ENCODE measurements around the gene PPP1CA.

Gene PPP1CA

GRCh38 chr11:67412495-67413179 lies 11.0 kb upstream of the PPP1CA start:
- Histone ChIP-seq H3K9me3 (ENCODE audit: insufficient read depth, low read length, severe bottlenecking) (no peaks in the 10 kb centered on the region), H3K9ac (ENCODE audit: low read depth, low read length) (peak overlapping the region; percentile 20; the same call in 1 of the 2 replicates), H3K79me2 (ENCODE audit: insufficient read depth, low read length) (peaks cover 17% of the 10 kb centered on the region), H3K4me1 (ENCODE audit: insufficient read depth, low read length) (peaks cover 77% of the 10 kb centered on the region), H4K20me1 (ENCODE audit: insufficient read depth, low read length) (no peaks in the 10 kb centered on the region), H3K27me3 (ENCODE audit: insufficient read depth, low read length, poor library complexity) (no peaks in the 10 kb centered on the region), H3K36me3 (ENCODE audit: insufficient read depth, low read length) (peaks cover 4% of the 10 kb centered on the region; the same call in 1 of the 2 replicates), H3K4me2 (ENCODE audit: insufficient read depth, low read length) (no peak overlapping the region), H3K4me3 (ENCODE audit: low read depth in 1 of 2, low read length in 2 of 2) (no peak overlapping the region), H3K27ac (ENCODE audit: low read length) (peak overlapping the region; percentile 64), H2AFZ (ENCODE audit: low read depth, low read length) (no peak overlapping the region)
- DNase-seq = peak; percentile 17
- TF ChIP-seq CTCF (IDR thresholded peaks at IDR 0.05; ENCODE audit: borderline replicate concordance, extremely low read depth, low read length, poor library complexity, severe bottlenecking) (no peak), EZH2 (IDR thresholded peaks at IDR 0.05; ENCODE audit: borderline replicate concordance, low read depth, low read length, severe bottlenecking) (no peak)
- ATAC-seq (ENCODE audit: insufficient read depth, low read depth) = no peak

GRCh38 chr11:67411785-67412152 lies 10.1 kb upstream of the PPP1CA start:
- Histone ChIP-seq H3K27me3 (ENCODE audit: insufficient read depth, low read length, poor library complexity) (no peaks in the 10 kb centered on the region), H3K9ac (ENCODE audit: low read depth, low read length) (0 out of 2 replicates have a peak overlapping the region, but pooled peaks have one; percentile 2), H3K79me2 (ENCODE audit: insufficient read depth, low read length) (peaks cover 22% of the 10 kb centered on the region), H3K4me3 (ENCODE audit: low read depth in 1 of 2, low read length in 2 of 2) (no peak overlapping the region), H4K20me1 (ENCODE audit: insufficient read depth, low read length) (no peaks in the 10 kb centered on the region; the same call in 1 of the 2 replicates), H3K36me3 (ENCODE audit: insufficient read depth, low read length) (peaks cover 13% of the 10 kb centered on the region), H2AFZ (ENCODE audit: low read depth, low read length) (no peak overlapping the region), H3K27ac (ENCODE audit: low read length) (peak overlapping the region; percentile 89), H3K9me3 (ENCODE audit: insufficient read depth, low read length, severe bottlenecking) (no peaks in the 10 kb centered on the region), H3K4me1 (ENCODE audit: insufficient read depth, low read length) (peaks cover 77% of the 10 kb centered on the region), H3K4me2 (ENCODE audit: insufficient read depth, low read length) (no peak overlapping the region)
- TF ChIP-seq CTCF (IDR thresholded peaks at IDR 0.05; ENCODE audit: borderline replicate concordance, extremely low read depth, low read length, poor library complexity, severe bottlenecking) (no peak), EZH2 (IDR thresholded peaks at IDR 0.05; ENCODE audit: borderline replicate concordance, low read depth, low read length, severe bottlenecking) (no peak)
- no peak for ATAC-seq (ENCODE audit: insufficient read depth, low read depth)
- DNase-seq = peak; percentile 26

- Histone ChIP-seq H3K9me3 (ENCODE audit: insufficient read depth, low read length, severe bottlenecking) (no peaks in the 10 kb centered on the region), H3K4me1 (ENCODE audit: insufficient read depth, low read length) (peaks cover 77% of the 10 kb centered on the region), H2AFZ (ENCODE audit: low read depth, low read length) (no peak overlapping the region), H3K79me2 (ENCODE audit: insufficient read depth, low read length) (peaks cover 24% of the 10 kb centered on the region), H4K20me1 (ENCODE audit: insufficient read depth, low read length) (no peaks in the 10 kb centered on the region; the same call in 1 of the 2 replicates), H3K27me3 (ENCODE audit: insufficient read depth, low read length, poor library complexity) (no peaks in the 10 kb centered on the region), H3K4me2 (ENCODE audit: insufficient read depth, low read length) (no peak overlapping the region), H3K9ac (ENCODE audit: low read depth, low read length) (0 out of 2 replicates have a peak overlapping the region, but pooled peaks have one; percentile 99), H3K27ac (ENCODE audit: low read length) (peak overlapping the region; percentile 89), H3K36me3 (ENCODE audit: insufficient read depth, low read length) (peaks cover 19% of the 10 kb centered on the region), H3K4me3 (ENCODE audit: low read depth in 1 of 2, low read length in 2 of 2) (no peak overlapping the region)
- TF ChIP-seq CTCF (IDR thresholded peaks at IDR 0.05; ENCODE audit: borderline replicate concordance, extremely low read depth, low read length, poor library complexity, severe bottlenecking) = no peak
- no peak for TF ChIP-seq EZH2 (IDR thresholded peaks at IDR 0.05; ENCODE audit: borderline replicate concordance, low read depth, low read length, severe bottlenecking)
- ATAC-seq (ENCODE audit: insufficient read depth, low read depth) = no peak
- DNase-seq = peak; percentile 26
Measured at GRCh38 chr11:67410984-67411784, 9.5 kb upstream of the PPP1CA start.
